Cardiac fibroblast (primary cell): ENCODE results near the gene RFX8.
A peak's percentile ranks its signal among the peaks of the same experiment; 100 is the strongest.

Experiments
- DNase-seq, 2 donors: peaks; one replicate each; pipeline versions ENCODE4 v3.0.0 to v3.0.0-alpha.2; 2010; ENCODE audit warnings: low read depth in 2 of 2
- H3K4me3 ChIP-seq, 2 donors: replicated peaks in 1 of 2; 1 replicate in 1 of 2; 2 replicates in 1 of 2; pipeline ENCODE4 v1.5.1; 2011; ENCODE audit warnings: low read depth in 2 of 2, low read length in 2 of 2, mild to moderate bottlenecking in 2 of 2, moderate library complexity in 1 of 2
- TF ChIP-seq, protein P1 (sequence below): IDR thresholded peaks from one replicate; pipeline ENCODE4 v1.5.1; 2011; ENCODE audit warnings: low read depth, mild to moderate bottlenecking, low read length, inconsistent platforms

The RFX8 gene

DNA sequence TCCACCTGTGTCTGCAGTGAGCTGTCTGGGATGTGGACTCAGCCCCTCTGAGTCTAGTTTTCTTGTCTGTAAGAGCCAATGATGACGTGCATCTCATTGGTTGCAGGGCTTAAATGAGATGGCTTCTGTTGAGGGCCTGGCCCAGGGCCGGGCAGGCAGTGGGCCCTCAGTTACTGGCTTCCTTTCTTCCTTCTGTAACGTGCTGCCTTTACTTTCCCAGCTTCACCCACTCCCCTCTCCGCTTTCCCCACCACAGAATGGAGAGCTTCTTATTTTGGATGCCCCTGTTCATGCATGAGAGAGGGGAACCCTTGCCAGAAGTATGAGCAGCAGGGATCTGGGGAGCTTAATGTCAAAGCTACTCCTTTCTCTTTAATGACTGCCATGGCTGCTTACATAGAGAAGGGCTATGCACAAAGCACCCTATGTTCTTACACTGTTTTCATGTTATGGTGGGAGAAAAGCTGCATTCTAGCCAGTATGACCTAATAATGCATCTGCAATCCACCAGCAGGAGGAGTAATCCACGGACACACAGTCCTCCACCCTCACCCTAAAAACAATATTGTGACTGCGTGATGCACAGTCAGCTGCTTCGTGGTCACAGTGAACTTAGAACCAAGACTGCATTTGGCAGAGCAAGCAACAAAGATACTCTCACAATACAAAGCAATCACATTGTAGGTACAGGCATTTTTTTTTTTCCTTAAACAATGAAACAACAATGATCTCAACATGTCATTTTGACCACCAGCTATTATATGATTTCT lies 124.8 kb downstream of the RFX8 start:
- DNase-seq: peak; percentile 51 to 80
- no peak overlapping the region for H3K4me3 ChIP-seq
- TF ChIP-seq, protein P1, sequence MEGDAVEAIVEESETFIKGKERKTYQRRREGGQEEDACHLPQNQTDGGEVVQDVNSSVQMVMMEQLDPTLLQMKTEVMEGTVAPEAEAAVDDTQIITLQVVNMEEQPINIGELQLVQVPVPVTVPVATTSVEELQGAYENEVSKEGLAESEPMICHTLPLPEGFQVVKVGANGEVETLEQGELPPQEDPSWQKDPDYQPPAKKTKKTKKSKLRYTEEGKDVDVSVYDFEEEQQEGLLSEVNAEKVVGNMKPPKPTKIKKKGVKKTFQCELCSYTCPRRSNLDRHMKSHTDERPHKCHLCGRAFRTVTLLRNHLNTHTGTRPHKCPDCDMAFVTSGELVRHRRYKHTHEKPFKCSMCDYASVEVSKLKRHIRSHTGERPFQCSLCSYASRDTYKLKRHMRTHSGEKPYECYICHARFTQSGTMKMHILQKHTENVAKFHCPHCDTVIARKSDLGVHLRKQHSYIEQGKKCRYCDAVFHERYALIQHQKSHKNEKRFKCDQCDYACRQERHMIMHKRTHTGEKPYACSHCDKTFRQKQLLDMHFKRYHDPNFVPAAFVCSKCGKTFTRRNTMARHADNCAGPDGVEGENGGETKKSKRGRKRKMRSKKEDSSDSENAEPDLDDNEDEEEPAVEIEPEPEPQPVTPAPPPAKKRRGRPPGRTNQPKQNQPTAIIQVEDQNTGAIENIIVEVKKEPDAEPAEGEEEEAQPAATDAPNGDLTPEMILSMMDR: peak; percentile 60

DNA sequence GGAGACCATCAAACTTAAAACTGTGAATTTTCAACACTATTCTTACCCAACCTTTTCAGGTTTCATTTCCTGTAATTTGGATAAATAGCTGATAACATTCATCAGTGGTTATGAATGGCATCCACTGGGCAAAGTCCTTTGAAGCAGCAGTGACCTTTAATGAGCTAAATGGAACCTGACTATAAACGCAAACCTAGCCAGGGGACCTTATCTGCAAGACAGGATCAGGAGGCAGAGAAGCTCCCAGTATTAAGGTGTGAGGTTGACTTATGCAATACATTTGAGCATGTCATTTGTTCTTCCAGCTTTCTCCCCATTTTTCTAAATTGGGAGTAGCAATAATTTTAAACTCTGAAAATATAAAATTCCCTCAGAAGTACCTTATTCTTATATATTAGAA lies 126.0 kb downstream of the RFX8 start:
- DNase-seq: no peak
- TF ChIP-seq, protein P1: no peak

More for the DNA sequence above, 126.0 kb downstream of the RFX8 start:
- H3K4me3 ChIP-seq: no peak overlapping the region
